ENCODE data around the gene SBNO1.
A peak's percentile ranks its signal among the peaks of the same experiment; 100 is the strongest.
"Not testable (repeated sequence)": the region's sequence is repeated elsewhere in the genome, so short reads cannot be mapped to it uniquely, and the experiment has no call there.

Gene SBNO1

GRCh38 chr12:123387508-123388176, 23.0 kb upstream of the SBNO1 start:
- H3K4me1 ChIP-seq (ENCODE audit: insufficient read depth, low read length) = peaks cover 27% of the 10 kb centered on the region
- peak overlapping the region; percentile 92 for H3K27ac ChIP-seq (ENCODE audit: low read depth, low read length)
- peaks cover 13% of the 10 kb centered on the region for H3K36me3 ChIP-seq (ENCODE audit: insufficient read depth, low read length)
- H3K4me3 ChIP-seq (ENCODE audit: low read depth in 1 of 2, low read length in 2 of 2) = peak overlapping the region; percentile 30 to 61
- H3K9ac ChIP-seq (ENCODE audit: low read length) = no peak overlapping the region
- no peaks in the 10 kb centered on the region for H3K27me3 ChIP-seq (ENCODE audit: control insufficient read depth in 1 of 2, insufficient read depth in 2 of 2, low read length in 2 of 2)
- no peaks in the 10 kb centered on the region for H3K9me3 ChIP-seq (ENCODE audit: low read length)

DNA sequence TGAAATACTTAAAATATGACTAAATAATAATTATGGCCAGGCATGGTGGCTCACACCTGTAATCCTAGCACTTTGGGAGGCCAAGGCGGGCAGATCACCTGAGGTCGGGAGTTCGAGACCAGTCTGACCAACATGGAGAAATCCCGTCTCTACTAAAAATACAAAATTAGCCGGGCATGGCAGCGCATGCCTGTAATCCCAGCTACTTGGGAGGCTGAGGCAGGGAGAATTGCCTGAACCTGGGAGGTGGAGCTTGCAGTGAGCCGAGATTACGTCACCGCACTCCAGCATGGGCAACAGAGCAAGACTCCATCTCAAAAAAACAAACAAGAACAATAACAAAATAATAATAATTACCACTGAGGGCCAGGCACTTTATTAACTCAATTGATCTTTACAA, 20.9 kb upstream of the SBNO1 start:
- H3K4me1 ChIP-seq (ENCODE audit: insufficient read depth, low read length) = peaks cover 23% of the 10 kb centered on the region
- H3K36me3 ChIP-seq (ENCODE audit: insufficient read depth, low read length); H3K27me3 ChIP-seq (ENCODE audit: control insufficient read depth in 1 of 2, insufficient read depth in 2 of 2, low read length in 2 of 2): not testable (repeated sequence)

GRCh38 chr12:123384994-123385376, 20.3 kb upstream of the SBNO1 start:
- H3K27me3 ChIP-seq (ENCODE audit: control insufficient read depth in 1 of 2, insufficient read depth in 2 of 2, low read length in 2 of 2) = no peaks in the 10 kb centered on the region
- no peak overlapping the region for H3K9ac ChIP-seq (ENCODE audit: low read length)
- peaks cover 17% of the 10 kb centered on the region for H3K4me1 ChIP-seq (ENCODE audit: insufficient read depth, low read length)
- peak overlapping the region; percentile 68 for H3K27ac ChIP-seq (ENCODE audit: low read depth, low read length)
- H3K9me3 ChIP-seq (ENCODE audit: low read length) = no peaks in the 10 kb centered on the region
- H3K4me3 ChIP-seq (ENCODE audit: low read depth in 1 of 2, low read length in 2 of 2) = peak overlapping the region; percentile 76 to 97
- no peaks in the 10 kb centered on the region for H3K36me3 ChIP-seq (ENCODE audit: insufficient read depth, low read length)

More for the DNA sequence above, 20.9 kb upstream of the SBNO1 start:
- H3K9ac ChIP-seq (ENCODE audit: low read length); H3K9me3 ChIP-seq (ENCODE audit: low read length); H3K4me3 ChIP-seq (ENCODE audit: low read depth in 1 of 2, low read length in 2 of 2); H3K27ac ChIP-seq (ENCODE audit: low read depth, low read length): not testable (repeated sequence)

DNA sequence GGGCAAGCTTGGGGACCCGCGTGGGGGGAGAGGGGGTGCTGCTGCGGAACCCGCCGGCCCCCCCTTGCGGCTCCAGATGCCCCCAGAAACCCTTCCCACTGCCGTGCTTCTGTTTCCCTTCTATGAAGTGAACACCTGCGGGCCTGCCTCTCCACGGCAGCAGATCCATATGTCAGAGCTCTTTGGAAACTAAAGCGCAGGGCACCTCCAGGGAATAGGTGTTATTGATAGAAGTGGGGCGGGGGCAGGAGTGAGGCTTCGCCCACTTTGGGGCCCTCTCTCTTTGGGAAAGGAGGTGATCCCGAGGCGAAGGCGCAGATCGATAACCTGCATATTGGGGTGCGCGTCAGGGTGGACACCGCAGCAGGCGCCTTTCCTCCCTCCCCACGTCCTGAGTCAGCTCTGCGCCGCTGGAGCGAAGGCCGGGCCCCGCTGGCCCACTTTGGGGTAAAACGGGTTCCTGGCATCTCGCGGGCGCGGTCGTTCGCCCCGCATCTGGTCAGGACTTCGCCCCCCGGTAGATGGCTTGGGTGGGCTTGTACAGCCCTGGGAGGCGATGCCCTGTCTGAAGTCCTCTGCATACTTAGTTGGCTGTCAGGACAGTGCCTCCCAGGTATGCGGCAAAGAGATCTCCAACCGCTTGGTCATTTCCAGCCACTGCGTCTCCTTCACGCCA, 19.8 kb upstream of the SBNO1 start:
- Histone ChIP-seq H3K9me3 (ENCODE audit: low read length) (no peaks in the 10 kb centered on the region), H3K27me3 (ENCODE audit: control insufficient read depth in 1 of 2, insufficient read depth in 2 of 2, low read length in 2 of 2) (no peaks in the 10 kb centered on the region), H3K36me3 (ENCODE audit: insufficient read depth, low read length) (no peaks in the 10 kb centered on the region), H3K27ac (ENCODE audit: low read depth, low read length) (peak overlapping the region; percentile 68), H3K4me1 (ENCODE audit: insufficient read depth, low read length) (peaks cover 15% of the 10 kb centered on the region), H3K4me3 (ENCODE audit: low read depth in 1 of 2, low read length in 2 of 2) (peak overlapping the region; percentile 76 to 97), H3K9ac (ENCODE audit: low read length) (no peak overlapping the region)

DNA sequence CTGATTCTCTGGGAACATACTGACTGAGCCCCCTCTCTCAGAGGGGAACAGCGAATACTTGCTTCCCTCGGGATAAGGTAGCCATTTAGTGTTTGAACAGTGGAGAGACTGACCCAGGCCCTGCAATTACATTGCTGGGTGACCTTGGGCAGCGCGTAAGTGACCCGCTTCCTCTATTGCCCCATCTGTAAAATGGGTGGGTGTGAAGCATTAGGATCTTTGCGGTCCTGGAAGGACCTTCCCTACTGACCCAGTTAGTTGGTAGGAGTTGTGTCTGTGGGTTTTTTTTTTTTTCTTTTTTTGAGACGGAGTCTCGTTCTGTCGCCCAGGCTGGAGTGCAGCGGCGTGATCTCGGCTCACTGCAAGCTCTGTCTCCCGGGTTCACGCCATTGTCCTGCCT, 18.0 kb upstream of the SBNO1 start:
- no peak overlapping the region for H3K4me3 ChIP-seq (ENCODE audit: low read depth in 1 of 2, low read length in 2 of 2)
- H3K27me3 ChIP-seq (ENCODE audit: control insufficient read depth in 1 of 2, insufficient read depth in 2 of 2, low read length in 2 of 2) = no peaks in the 10 kb centered on the region
- no peak overlapping the region for H3K27ac ChIP-seq (ENCODE audit: low read depth, low read length)
- H3K4me1 ChIP-seq (ENCODE audit: insufficient read depth, low read length) = peaks cover 8% of the 10 kb centered on the region
- H3K36me3 ChIP-seq (ENCODE audit: insufficient read depth, low read length) = no peaks in the 10 kb centered on the region
- H3K9ac ChIP-seq (ENCODE audit: low read length) = no peak overlapping the region
- no peaks in the 10 kb centered on the region for H3K9me3 ChIP-seq (ENCODE audit: low read length)

DNA sequence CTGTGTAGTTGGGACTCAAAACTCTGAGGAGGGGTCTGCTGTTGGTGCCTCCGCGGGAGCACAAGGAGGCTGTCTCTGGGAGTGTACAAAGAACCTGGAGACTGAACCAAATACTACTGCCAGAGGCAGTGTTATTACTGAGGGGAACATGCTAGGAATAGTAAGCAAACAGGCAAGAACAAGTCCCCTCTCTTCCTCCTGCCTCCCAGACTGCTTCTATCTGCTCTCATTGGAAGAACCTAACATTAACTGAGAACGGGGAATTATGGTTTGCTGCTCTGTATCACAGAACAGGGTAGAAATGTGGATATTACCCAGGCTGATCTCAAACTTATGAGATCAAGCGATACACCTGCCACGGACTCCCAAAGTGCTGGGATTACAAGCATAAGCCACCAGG, 14.7 kb upstream of the SBNO1 start:
- H3K27me3 ChIP-seq (ENCODE audit: control insufficient read depth in 1 of 2, insufficient read depth in 2 of 2, low read length in 2 of 2) = no peaks in the 10 kb centered on the region
- no peak overlapping the region for H3K27ac ChIP-seq (ENCODE audit: low read depth, low read length)
- H3K9me3 ChIP-seq (ENCODE audit: low read length) = no peaks in the 10 kb centered on the region
- H3K4me3 ChIP-seq (ENCODE audit: low read depth in 1 of 2, low read length in 2 of 2) = no peak overlapping the region
- H3K4me1 ChIP-seq (ENCODE audit: insufficient read depth, low read length) = peaks cover under 1% of the 10 kb centered on the region
- no peaks in the 10 kb centered on the region for H3K36me3 ChIP-seq (ENCODE audit: insufficient read depth, low read length)
- H3K9ac ChIP-seq (ENCODE audit: low read length) = no peak overlapping the region

DNA sequence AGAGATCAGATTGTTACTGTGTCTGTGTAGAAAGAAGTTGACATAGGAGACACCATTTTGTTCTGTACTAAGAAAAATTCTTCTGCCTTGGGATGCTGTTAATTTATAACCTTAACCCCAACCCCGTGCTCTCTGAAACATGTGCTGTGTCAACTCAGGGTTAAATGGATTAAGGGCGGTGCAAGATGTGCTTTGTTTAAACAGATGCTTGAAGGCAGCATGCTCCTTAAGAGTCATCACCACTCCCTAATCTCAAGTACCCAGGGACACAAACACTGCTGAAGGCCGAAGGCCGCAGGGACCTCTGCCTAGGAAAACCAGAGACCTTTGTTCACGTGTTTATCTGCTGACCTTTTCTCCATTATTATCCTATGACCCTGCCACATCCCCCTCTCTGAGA, 7.8 kb upstream of the SBNO1 start:
- H3K4me1 ChIP-seq (ENCODE audit: insufficient read depth, low read length); H3K36me3 ChIP-seq (ENCODE audit: insufficient read depth, low read length); H3K27ac ChIP-seq (ENCODE audit: low read depth, low read length); H3K27me3 ChIP-seq (ENCODE audit: control insufficient read depth in 1 of 2, insufficient read depth in 2 of 2, low read length in 2 of 2); H3K9me3 ChIP-seq (ENCODE audit: low read length); H3K9ac ChIP-seq (ENCODE audit: low read length); H3K4me3 ChIP-seq (ENCODE audit: low read depth in 1 of 2, low read length in 2 of 2): not testable (repeated sequence)

DNA sequence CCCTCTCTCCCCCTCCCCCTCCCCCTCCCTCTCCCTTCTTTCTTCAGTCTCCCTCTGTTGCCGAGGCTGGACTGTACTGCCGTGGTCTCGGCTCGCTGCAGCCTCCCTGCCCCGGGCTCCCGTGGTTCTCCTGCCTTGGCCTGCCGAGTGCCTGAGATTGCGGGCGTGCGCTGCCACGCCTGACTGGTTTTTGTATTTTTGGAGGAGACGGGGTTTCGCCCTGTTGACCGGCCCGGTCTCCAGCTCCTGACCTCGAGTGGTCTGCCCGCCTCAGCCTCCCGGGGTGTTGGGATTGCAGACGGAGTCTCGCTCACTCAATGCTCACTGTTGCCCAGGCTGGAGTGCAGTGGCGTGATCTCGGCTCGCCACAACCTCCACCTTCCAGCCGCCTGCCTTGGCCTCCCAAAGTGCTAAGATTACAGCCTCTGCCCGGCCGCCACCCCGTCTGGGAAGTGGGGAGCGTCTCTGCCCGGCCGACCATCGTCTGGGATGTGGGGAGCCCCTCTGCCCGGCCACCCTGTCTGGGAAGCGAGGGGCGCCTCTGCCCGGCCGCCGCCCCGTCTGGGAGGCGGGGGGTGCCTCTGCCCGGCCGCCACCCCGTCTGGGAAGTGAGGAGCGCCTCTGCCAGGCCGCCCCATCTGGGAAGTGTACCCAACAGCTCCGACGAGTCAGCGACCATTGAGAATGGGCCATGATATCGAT, 7.2 kb upstream of the SBNO1 start:
- not testable (repeated sequence) for H3K9ac ChIP-seq (ENCODE audit: low read length); H3K27ac ChIP-seq (ENCODE audit: low read depth, low read length); H3K27me3 ChIP-seq (ENCODE audit: control insufficient read depth in 1 of 2, insufficient read depth in 2 of 2, low read length in 2 of 2); H3K4me3 ChIP-seq (ENCODE audit: low read depth in 1 of 2, low read length in 2 of 2); H3K4me1 ChIP-seq (ENCODE audit: insufficient read depth, low read length); H3K36me3 ChIP-seq (ENCODE audit: insufficient read depth, low read length); H3K9me3 ChIP-seq (ENCODE audit: low read length)

- H3K9me3 ChIP-seq (ENCODE audit: low read length) = no peaks in the 10 kb centered on the region
- no peak overlapping the region for H3K27ac ChIP-seq (ENCODE audit: low read depth, low read length)
- H3K4me1 ChIP-seq (ENCODE audit: insufficient read depth, low read length) = no peaks in the 10 kb centered on the region
- no peaks in the 10 kb centered on the region for H3K36me3 ChIP-seq (ENCODE audit: insufficient read depth, low read length)
- no peak overlapping the region for H3K9ac ChIP-seq (ENCODE audit: low read length)
- H3K4me3 ChIP-seq (ENCODE audit: low read depth in 1 of 2, low read length in 2 of 2) = no peak overlapping the region
- no peaks in the 10 kb centered on the region for H3K27me3 ChIP-seq (ENCODE audit: control insufficient read depth in 1 of 2, insufficient read depth in 2 of 2, low read length in 2 of 2)
Measured at GRCh38 chr12:123369229-123369628, 4.6 kb upstream of the SBNO1 start.

DNA sequence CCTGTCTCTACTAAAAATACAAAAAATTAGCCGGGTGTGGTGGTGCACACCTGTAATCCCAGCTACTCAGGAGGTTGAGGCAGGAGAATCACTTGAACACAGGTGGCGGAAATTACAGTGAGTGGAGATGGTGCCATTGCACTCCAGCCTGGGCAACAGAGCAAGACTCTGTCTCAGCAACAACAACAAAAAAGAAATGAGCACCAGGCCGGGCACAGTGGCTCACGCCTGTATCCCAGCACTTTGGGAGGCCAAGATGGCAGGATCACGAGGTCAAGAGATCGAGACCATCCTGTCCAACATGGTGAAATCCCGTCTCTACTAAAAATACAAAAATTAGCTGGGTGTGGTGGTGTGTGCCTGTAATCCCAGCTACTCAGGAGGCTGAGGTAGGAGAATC, 3.8 kb upstream of the SBNO1 start:
- not testable (repeated sequence) for H3K27ac ChIP-seq (ENCODE audit: low read depth, low read length); H3K36me3 ChIP-seq (ENCODE audit: insufficient read depth, low read length); H3K9me3 ChIP-seq (ENCODE audit: low read length); H3K9ac ChIP-seq (ENCODE audit: low read length); H3K4me3 ChIP-seq (ENCODE audit: low read depth in 1 of 2, low read length in 2 of 2); H3K4me1 ChIP-seq (ENCODE audit: insufficient read depth, low read length); H3K27me3 ChIP-seq (ENCODE audit: control insufficient read depth in 1 of 2, insufficient read depth in 2 of 2, low read length in 2 of 2)

GRCh38 chr12:123367511-123367910, 2.9 kb upstream of the SBNO1 start:
- no peak overlapping the region for H3K27ac ChIP-seq (ENCODE audit: low read depth, low read length)
- H3K27me3 ChIP-seq (ENCODE audit: control insufficient read depth in 1 of 2, insufficient read depth in 2 of 2, low read length in 2 of 2) = no peaks in the 10 kb centered on the region
- H3K4me3 ChIP-seq (ENCODE audit: low read depth in 1 of 2, low read length in 2 of 2) = no peak overlapping the region
- H3K9ac ChIP-seq (ENCODE audit: low read length) = no peak overlapping the region
- no peaks in the 10 kb centered on the region for H3K4me1 ChIP-seq (ENCODE audit: insufficient read depth, low read length)
- H3K36me3 ChIP-seq (ENCODE audit: insufficient read depth, low read length) = no peaks in the 10 kb centered on the region
- H3K9me3 ChIP-seq (ENCODE audit: low read length) = no peaks in the 10 kb centered on the region

All from muscle layer of colon (tissue), 2 donors.